OCI-LY7 (cell line): Measurements from ENCODE around the gene MYPN. TPM values are rescaled to one million over a fixed set of nuclear protein-coding genes. Genes with fewer than 3 reads are reported as not detected.

Source experiments
- BruUV-seq: library from RNA; stranded (reverse); fragments of 400-500 nt; replicated peaks from 2 replicates; lab custom pipeline; 2021; lab: Mats Ljungman, UMichigan
- CTCF ChIA-PET: fragments of 300-600 bp; sonication (Branson Sonifier 250); formaldehyde crosslinking; loops from one replicate; lab custom pipeline; 2022; ENCODE audit warnings: antibody characterized with exemption; ENCODE audit not compliant: unreplicated experiment; lab: Charles Lee
- POLR2A ChIA-PET: fragments of 300-600 bp; sonication (Branson Sonifier 250); formaldehyde crosslinking; loops from one replicate; lab custom pipeline; 2022; ENCODE audit warnings: antibody characterized with exemption; lab: Charles Lee
- DNase-seq: peaks from one replicate; pipeline ENCODE4 v3.0.0-alpha.2; 2015; ENCODE audit warnings: low spot score
- H2AFZ ChIP-seq: fragments of 200-600 bp; sonication (generic), shearing (Covaris generic); 2 replicates; pipeline ENCODE4 v1.6.1; 2014; ENCODE audit warnings: mild to moderate bottlenecking, antibody characterized with exemption, low read length, moderate library complexity
- H3K27ac ChIP-seq: fragments of 200-600 bp; sonication (generic); 2 replicates; pipeline ENCODE4 v1.5.1; 2014; ENCODE audit warnings: mixed run types, low read depth, mild to moderate bottlenecking, moderate library complexity, low read length, inconsistent platforms; ENCODE audit not compliant: poor library complexity, severe bottlenecking
- H3K36me3 ChIP-seq: fragments of 200-600 bp; sonication (generic); 2 replicates; pipeline ENCODE4 v1.6.1; 2014; ENCODE audit warnings: mild to moderate bottlenecking, antibody characterized with exemption, low read length, moderate library complexity, mixed read lengths; ENCODE audit not compliant: insufficient read depth
- H3K4me1 ChIP-seq: fragments of 200-600 bp; sonication (generic); 2 replicates; pipeline ENCODE4 v1.5.1; 2014; ENCODE audit warnings: mild to moderate bottlenecking, low read length; ENCODE audit not compliant: insufficient read depth, poor library complexity, severe bottlenecking
- H3K4me2 ChIP-seq: fragments of 200-600 bp; sonication (generic); 2 replicates; pipeline ENCODE4 v1.6.1; 2014; ENCODE audit warnings: mild to moderate bottlenecking, low read length
- H3K4me3 ChIP-seq: fragments of 200-600 bp; sonication (generic); 2 replicates; pipeline ENCODE4 v1.5.1; 2014; ENCODE audit warnings: mild to moderate bottlenecking, low read depth, low read length; ENCODE audit not compliant: poor library complexity, severe bottlenecking
- H3K79me2 ChIP-seq: fragments of 200-600 bp; sonication (generic); 2 replicates; pipeline ENCODE4 v1.6.1; 2016; ENCODE audit warnings: low read depth, mild to moderate bottlenecking, low read length, moderate library complexity, mixed read lengths; ENCODE audit not compliant: insufficient read depth
- H3K9me2 ChIP-seq: fragments of 200-600 bp; sonication (generic); 2 replicates; pipeline ENCODE4 v1.6.1; 2016; ENCODE audit warnings: mild to moderate bottlenecking, low read length, mixed read lengths; ENCODE audit not compliant: insufficient read depth
- H3K9me3 ChIP-seq: fragments of 200-600 bp; sonication (generic); 2 replicates; pipeline ENCODE4 v1.6.1; 2014; ENCODE audit warnings: mild to moderate bottlenecking, mixed run types, low read length, mixed read lengths
- H4K20me1 ChIP-seq: fragments of 200-600 bp; sonication (generic); 2 replicates; pipeline ENCODE4 v1.6.1; 2014; ENCODE audit warnings: mild to moderate bottlenecking, antibody characterized with exemption, low read length, moderate library complexity, mixed read lengths; ENCODE audit not compliant: insufficient read depth
- EZH2phosphoT487 ChIP-seq: fragments of 200-600 bp; sonication (generic); IDR thresholded peaks from 2 replicates; pipeline ENCODE4 v1.6.1; 2018; ENCODE audit warnings: low read depth, borderline replicate concordance, mild to moderate bottlenecking, mixed run types, antibody characterized with exemption, low read length, moderate library complexity, mixed read lengths
- intact Hi-C: fragments of 100-400 bp; cut with micrococcal nuclease; formaldehyde crosslinking; loops from one replicate; pipeline ENCODE4 v1.10.0; 2022; ENCODE audit not compliant: unreplicated experiment
- total RNA-seq, 2 experiments: library from RNA; depleted of rRNA in 1 of 2; stranded (reverse); fragments of >200 nt in 1 of 2; shearing (Covaris generic) in 1 of 2; gene quantifications; 2 replicates each; pipeline ENCODE4 v1.2.3, GENCODE V29; 2014 to 2022
- TF ChIP-seq, protein P1 (sequence below): fragments of 200-600 bp; sonication (generic); conservative IDR thresholded peaks from 2 replicates; pipeline ENCODE4 v1.5.1; 2014; ENCODE audit warnings: mild to moderate bottlenecking, antibody characterized with exemption, low read length, moderate library complexity, mixed read lengths

MYPN gene
- total RNA-seq, 2 experiments from 2014 or later, result 0.06 TPM; not detected in 1

DNA sequence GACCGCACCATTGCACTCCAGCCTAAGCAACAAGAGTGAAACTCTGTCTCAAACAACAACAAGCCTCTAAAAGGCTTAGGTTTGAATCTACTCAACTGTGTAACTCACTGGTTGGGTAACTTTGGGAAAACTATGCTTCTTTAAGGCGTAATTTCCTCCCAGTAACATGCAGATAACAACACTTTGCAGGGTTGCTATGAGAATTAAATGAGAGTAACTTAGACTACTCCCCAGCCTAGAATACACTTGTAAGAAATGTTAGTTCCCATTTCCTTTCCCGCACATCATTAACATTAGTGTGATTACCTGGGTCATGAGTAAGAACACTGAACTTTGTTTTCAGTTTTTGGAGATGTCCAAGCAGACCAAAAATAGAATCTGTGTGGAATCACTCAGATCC is 5.4 kb upstream of the MYPN start:
- CTCF ChIA-PET, result no interaction called here
- H3K9me3 ChIP-seq, result no peaks in the 10 kb centered on the region
- no peak overlapping the region for H3K27ac ChIP-seq
- no peak overlapping the region for H2AFZ ChIP-seq
- H3K4me3 ChIP-seq, result no peak overlapping the region
- H3K79me2 ChIP-seq, result no peaks in the 10 kb centered on the region
- no peaks in the 10 kb centered on the region for H3K9me2 ChIP-seq
- no TSS peak for BruUV-seq
- no peak for TF ChIP-seq EZH2phosphoT487
- TF ChIP-seq, protein P1, sequence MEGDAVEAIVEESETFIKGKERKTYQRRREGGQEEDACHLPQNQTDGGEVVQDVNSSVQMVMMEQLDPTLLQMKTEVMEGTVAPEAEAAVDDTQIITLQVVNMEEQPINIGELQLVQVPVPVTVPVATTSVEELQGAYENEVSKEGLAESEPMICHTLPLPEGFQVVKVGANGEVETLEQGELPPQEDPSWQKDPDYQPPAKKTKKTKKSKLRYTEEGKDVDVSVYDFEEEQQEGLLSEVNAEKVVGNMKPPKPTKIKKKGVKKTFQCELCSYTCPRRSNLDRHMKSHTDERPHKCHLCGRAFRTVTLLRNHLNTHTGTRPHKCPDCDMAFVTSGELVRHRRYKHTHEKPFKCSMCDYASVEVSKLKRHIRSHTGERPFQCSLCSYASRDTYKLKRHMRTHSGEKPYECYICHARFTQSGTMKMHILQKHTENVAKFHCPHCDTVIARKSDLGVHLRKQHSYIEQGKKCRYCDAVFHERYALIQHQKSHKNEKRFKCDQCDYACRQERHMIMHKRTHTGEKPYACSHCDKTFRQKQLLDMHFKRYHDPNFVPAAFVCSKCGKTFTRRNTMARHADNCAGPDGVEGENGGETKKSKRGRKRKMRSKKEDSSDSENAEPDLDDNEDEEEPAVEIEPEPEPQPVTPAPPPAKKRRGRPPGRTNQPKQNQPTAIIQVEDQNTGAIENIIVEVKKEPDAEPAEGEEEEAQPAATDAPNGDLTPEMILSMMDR, result no peak
- intact Hi-C loops, result no loop called here
- no peaks in the 10 kb centered on the region for H3K4me1 ChIP-seq
- POLR2A ChIA-PET, result no interaction called here
- no peaks in the 10 kb centered on the region for H3K36me3 ChIP-seq
- DNase-seq, result no peak
- H3K4me2 ChIP-seq, result no peak overlapping the region
- no peaks in the 10 kb centered on the region for H4K20me1 ChIP-seq

DNA sequence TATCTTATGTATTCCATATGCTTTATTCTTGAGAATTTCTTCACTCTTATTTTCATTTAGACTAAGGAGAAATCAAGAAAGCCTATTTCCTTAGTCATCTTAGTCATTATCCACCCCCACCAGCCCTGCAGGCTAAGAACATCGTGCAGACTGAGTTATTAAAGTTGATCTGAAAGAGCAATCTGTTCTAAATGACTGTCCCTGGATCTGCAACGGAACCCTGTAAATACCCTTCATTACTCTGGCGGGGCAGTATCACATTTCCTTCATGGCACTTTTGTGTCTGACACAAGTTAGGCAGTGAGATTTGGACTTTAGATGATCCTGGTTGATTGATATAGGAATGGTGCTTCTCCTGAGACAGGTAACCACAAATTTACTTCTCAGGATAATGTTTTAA is 3.5 kb upstream of the MYPN start:
- Histone ChIP-seq H3K27ac (no peak overlapping the region), H3K4me3 (no peak overlapping the region), H3K9me2 (no peaks in the 10 kb centered on the region), H3K79me2 (no peaks in the 10 kb centered on the region), H4K20me1 (no peaks in the 10 kb centered on the region), H3K36me3 (no peaks in the 10 kb centered on the region), H3K9me3 (no peaks in the 10 kb centered on the region), H2AFZ (no peak overlapping the region), H3K4me2 (no peak overlapping the region), H3K4me1 (no peaks in the 10 kb centered on the region)
- CTCF ChIA-PET, result no interaction called here
- no peak for DNase-seq
- TF ChIP-seq, protein P1, result no peak
- no peak for TF ChIP-seq EZH2phosphoT487
- BruUV-seq, result no TSS peak
- POLR2A ChIA-PET, result interaction anchor here (1.1 to 1.3 kb wide), 2 partner anchors 11 kb away, joined by 3 to 4 read pairs; no protein-coding TSS in a partner anchor
- intact Hi-C loops, result no loop called here

DNA sequence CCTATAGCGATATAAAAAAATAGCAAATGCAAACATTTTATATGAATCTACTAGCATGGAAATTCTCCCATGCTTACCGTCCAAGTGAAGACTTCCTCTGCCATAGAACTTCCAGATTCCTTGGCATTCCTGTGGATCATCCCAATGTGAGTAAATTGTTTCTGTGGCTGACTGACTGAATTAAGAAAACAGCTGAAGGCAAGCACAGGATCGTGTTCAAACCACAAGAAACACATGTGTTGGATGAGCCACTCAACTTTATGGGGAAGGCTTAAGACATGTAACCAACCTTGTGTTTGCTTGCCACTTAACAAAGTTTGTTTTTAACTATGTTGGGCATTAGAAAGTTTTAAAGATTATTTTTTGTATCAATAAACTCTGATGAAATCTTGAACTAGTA is 2.6 kb upstream of the MYPN start:
- intact Hi-C loops, result no loop called here
- H3K4me3 ChIP-seq, result no peak overlapping the region
- H2AFZ ChIP-seq, result no peak overlapping the region
- TF ChIP-seq, protein P1, result no peak
- no peak for TF ChIP-seq EZH2phosphoT487
- ChIA-PET CTCF (no interaction called here), POLR2A (interaction anchor here (0.6 to 0.9 kb wide), 7 partner anchors 11 to 216 kb away, joined by 3 to 6 read pairs (median 5); no protein-coding TSS in a partner anchor)
- H3K4me1 ChIP-seq, result no peaks in the 10 kb centered on the region
- no peak overlapping the region for H3K27ac ChIP-seq
- H3K36me3 ChIP-seq, result no peaks in the 10 kb centered on the region
- H3K9me2 ChIP-seq, result no peaks in the 10 kb centered on the region
- no peaks in the 10 kb centered on the region for H3K79me2 ChIP-seq
- no peak for DNase-seq
- no peaks in the 10 kb centered on the region for H3K9me3 ChIP-seq
- no peak overlapping the region for H3K4me2 ChIP-seq
- BruUV-seq, result no TSS peak
- H4K20me1 ChIP-seq, result no peaks in the 10 kb centered on the region
